ENCODE results near the gene SUPT20HL1.
"Not testable (repeated sequence)": the region's sequence is repeated elsewhere in the genome, so short reads cannot be mapped to it uniquely, and the experiment has no call there.

DNA sequence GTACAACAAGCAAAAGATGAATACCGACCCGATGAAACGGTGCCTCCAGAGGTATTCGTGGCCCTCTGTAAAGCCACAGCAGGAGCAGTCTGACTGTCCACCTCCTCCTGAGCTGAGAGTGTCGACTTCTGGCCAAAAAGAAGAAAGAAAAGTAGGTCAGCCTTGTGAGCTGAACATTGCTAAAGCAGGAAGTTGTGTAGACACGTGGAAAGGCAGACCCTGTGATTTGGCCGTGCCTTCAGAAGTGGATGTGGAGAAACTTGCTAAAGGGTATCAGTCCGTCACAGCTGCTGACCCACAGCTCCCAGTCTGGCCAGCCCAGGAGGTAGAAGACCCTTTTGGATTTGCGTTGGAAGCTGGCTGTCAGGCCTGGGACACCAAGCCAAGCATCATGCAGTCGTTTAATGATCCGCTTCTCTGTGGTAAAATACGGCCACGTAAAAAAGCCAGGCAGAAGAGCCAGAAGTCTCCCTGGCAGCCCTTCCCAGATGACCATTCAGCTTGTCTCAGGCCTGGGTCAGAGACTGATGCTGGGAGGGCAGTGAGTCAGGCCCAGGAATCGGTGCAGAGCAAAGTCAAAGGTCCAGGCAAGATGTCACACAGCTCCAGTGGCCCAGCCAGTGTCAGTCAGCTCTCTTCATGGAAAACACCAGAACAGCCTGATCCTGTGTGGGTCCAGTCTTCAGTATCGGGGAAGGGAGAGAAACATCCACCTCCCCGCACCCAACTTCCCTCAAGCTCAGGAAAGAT, 3.2 kb downstream of the SUPT20HL1 start:
- TF ChIP-seq POLR2AphosphoS5 (IDR thresholded peaks at IDR 0.05); CTCF (IDR thresholded peaks at IDR 0.05); POLR2A (IDR thresholded peaks at IDR 0.05; ENCODE audit: low read depth); EP300 (IDR thresholded peaks at IDR 0.05): not testable (repeated sequence)
